Loucy (cell line): ENCODE measurements around the gene ARHGAP35.
"Not testable (repeated sequence)": the region's sequence is repeated elsewhere in the genome, so short reads cannot be mapped to it uniquely, and the experiment has no call there.

Source experiments
- H2AFZ ChIP-seq: fragments of 200-600 bp; sonication (generic); 2 replicates; pipeline ENCODE4 v1.6.0; 2016; ENCODE audit warnings: antibody characterized with exemption, mild to moderate bottlenecking, low read length, moderate library complexity
- H3F3A ChIP-seq: fragments of 200-600 bp; 2 replicates; pipeline ENCODE4 v1.6.0; 2016; ENCODE audit warnings: antibody characterized with exemption, low read depth, mild to moderate bottlenecking
- H3K27me3 ChIP-seq: fragments of 200-600 bp; sonication (generic); 2 replicates; pipeline ENCODE4 v1.6.1; 2014; ENCODE audit warnings: low read length, mild to moderate bottlenecking; ENCODE audit not compliant: insufficient read depth, poor library complexity, severe bottlenecking
- H3K36me3 ChIP-seq: fragments of 200-600 bp; sonication (generic); 2 replicates; pipeline ENCODE4 v1.6.1; 2016; ENCODE audit warnings: low read length; ENCODE audit not compliant: insufficient read depth
- H3K4me1 ChIP-seq: fragments of 200-600 bp; sonication (generic); 2 replicates; pipeline ENCODE4 v1.5.1; 2014; ENCODE audit warnings: low read length, mild to moderate bottlenecking; ENCODE audit not compliant: insufficient read depth, poor library complexity, severe bottlenecking
- H3K4me2 ChIP-seq: fragments of 200-600 bp; sonication (generic); 2 replicates; pipeline ENCODE4 v1.6.0; 2014; ENCODE audit warnings: antibody characterized with exemption, low read length, low read depth, mild to moderate bottlenecking; ENCODE audit not compliant: poor library complexity, severe bottlenecking
- H3K4me3 ChIP-seq: fragments of 200-600 bp; sonication (generic); 2 replicates; pipeline ENCODE4 v1.5.1; 2014; ENCODE audit warnings: low read length, mild to moderate bottlenecking, mixed read lengths; ENCODE audit not compliant: poor library complexity, severe bottlenecking
- H3K79me2 ChIP-seq: fragments of 200-600 bp; sonication (generic); 2 replicates; pipeline ENCODE4 v1.6.1; 2014; ENCODE audit warnings: low read length; ENCODE audit not compliant: insufficient read depth
- H3K9ac ChIP-seq: fragments of 200-600 bp; sonication (generic); 2 replicates; pipeline ENCODE4 v1.6.0; 2014; ENCODE audit warnings: mild to moderate bottlenecking, low read depth, low read length, moderate library complexity; ENCODE audit not compliant: poor library complexity, severe bottlenecking
- H3K9me2 ChIP-seq: fragments of 200-600 bp; sonication (generic); replicated peaks from 2 replicates; pipeline ENCODE4 v1.6.1; 2016; ENCODE audit warnings: low read depth, low read length, mixed read lengths
- H3K9me3 ChIP-seq: fragments of 200-600 bp; sonication (generic); 2 replicates; pipeline ENCODE4 v1.6.1; 2014; ENCODE audit warnings: mild to moderate bottlenecking, antibody characterized with exemption, low read length, low read depth; ENCODE audit not compliant: insufficient read depth
- H4K20me1 ChIP-seq: fragments of 200-600 bp; sonication (generic); 2 replicates; pipeline ENCODE4 v1.6.0; 2014; ENCODE audit warnings: antibody characterized with exemption, low read length, mild to moderate bottlenecking; ENCODE audit not compliant: insufficient read depth, poor library complexity, severe bottlenecking
- CTCF ChIP-seq: fragments of 200-600 bp; sonication (generic); conservative IDR thresholded peaks from 2 replicates; pipeline ENCODE4 v1.5.1; 2014; ENCODE audit warnings: mild to moderate bottlenecking, antibody characterized with exemption, low read length
- EZH2phosphoT487 ChIP-seq: fragments of 200-600 bp; IDR thresholded peaks from 2 replicates; pipeline ENCODE4 v1.6.1; 2018; ENCODE audit warnings: antibody characterized with exemption, mild to moderate bottlenecking, moderate library complexity, borderline replicate concordance

Gene ARHGAP35

GRCh38 chr19:46815833-46816627, 44.8 kb upstream of the ARHGAP35 start:
- H4K20me1 ChIP-seq = no peaks in the 10 kb centered on the region
- H3K79me2 ChIP-seq = no peaks in the 10 kb centered on the region
- H3K4me1 ChIP-seq = peaks cover 11% of the 10 kb centered on the region
- TF ChIP-seq CTCF (no peak), EZH2phosphoT487 (no peak)
- H3K9ac ChIP-seq = no peak overlapping the region
- H3F3A ChIP-seq = no peaks in the 10 kb centered on the region
- H3K4me2 ChIP-seq = no peak overlapping the region
- H3K27me3 ChIP-seq = no peaks in the 10 kb centered on the region
- H3K36me3 ChIP-seq = no peaks in the 10 kb centered on the region
- H3K9me2 ChIP-seq = no peaks in the 10 kb centered on the region
- H3K4me3 ChIP-seq = no peak overlapping the region
- no peaks in the 10 kb centered on the region for H3K9me3 ChIP-seq
- no peak overlapping the region for H2AFZ ChIP-seq

- H3K4me3 ChIP-seq = peak overlapping the region; percentile 5
- H3K9me2 ChIP-seq = no peaks in the 10 kb centered on the region
- H3K9me3 ChIP-seq = no peaks in the 10 kb centered on the region
- H3K4me1 ChIP-seq = peaks cover 24% of the 10 kb centered on the region
- H2AFZ ChIP-seq = no peak overlapping the region
- no peaks in the 10 kb centered on the region for H3F3A ChIP-seq
- no peak overlapping the region for H3K9ac ChIP-seq
- H3K36me3 ChIP-seq = no peaks in the 10 kb centered on the region
- peak overlapping the region; percentile 31 for H3K4me2 ChIP-seq
- H3K27me3 ChIP-seq = no peaks in the 10 kb centered on the region
- TF ChIP-seq EZH2phosphoT487 (no peak), CTCF (no peak)
- H3K79me2 ChIP-seq = no peaks in the 10 kb centered on the region
- no peaks in the 10 kb centered on the region for H4K20me1 ChIP-seq
Observed at GRCh38 chr19:46818812-46819211, 42.0 kb upstream of the ARHGAP35 start.

GRCh38 chr19:46821512-46822409, 39.0 kb upstream of the ARHGAP35 start:
- H3K4me2 ChIP-seq = peak overlapping the region; percentile 62
- no peaks in the 10 kb centered on the region for H3K79me2 ChIP-seq
- H3K9me3 ChIP-seq = no peaks in the 10 kb centered on the region
- H3K4me1 ChIP-seq = peaks cover 24% of the 10 kb centered on the region
- no peaks in the 10 kb centered on the region for H4K20me1 ChIP-seq
- H2AFZ ChIP-seq = peak overlapping the region; percentile 71
- H3K9me2 ChIP-seq = no peaks in the 10 kb centered on the region
- H3K4me3 ChIP-seq = peak overlapping the region; percentile 47
- no peak for TF ChIP-seq EZH2phosphoT487
- TF ChIP-seq CTCF = no peak
- H3K36me3 ChIP-seq = no peaks in the 10 kb centered on the region
- H3K9ac ChIP-seq = peak overlapping the region; percentile 65
- no peaks in the 10 kb centered on the region for H3F3A ChIP-seq
- no peaks in the 10 kb centered on the region for H3K27me3 ChIP-seq

- not testable (repeated sequence) for H3K36me3 ChIP-seq, H4K20me1 ChIP-seq, H2AFZ ChIP-seq, H3K9me2 ChIP-seq, H3K9me3 ChIP-seq, H3F3A ChIP-seq, H3K27me3 ChIP-seq, H3K4me3 ChIP-seq, H3K79me2 ChIP-seq
- Histone ChIP-seq H3K9ac (peak overlapping the region; percentile 65), H3K4me1 (peaks cover 24% of the 10 kb centered on the region), H3K4me2 (peak overlapping the region; percentile 62)
Observed at GRCh38 chr19:46822410-46822787, 38.4 kb upstream of the ARHGAP35 start.
